Measurements from ENCODE around the gene RRP9. TPM values are rescaled to one million over a fixed set of nuclear protein-coding genes. Genes with fewer than 3 reads are reported as not detected.

RRP9 gene
- total RNA-seq, 1 experiment from 2014 or later: 71.3 TPM

- intact Hi-C loops (cut with micrococcal nuclease): no loop called here
- peak within 1 kb of the TSS; percentile 81 for H3K9ac ChIP-seq (ENCODE audit: low read length)
- no TSS peak for BruUV-seq (replicated peaks)
- H4K20me1 ChIP-seq (ENCODE audit: insufficient read depth): 0 out of 2 replicates have a peak, but pooled peaks cover 4% of the 10 kb centered on the region
- H3K27ac ChIP-seq (ENCODE audit: low read depth, low read length): peak within 1 kb of the TSS; percentile 82
- peaks cover 34% of the 10 kb centered on the region for H3K79me2 ChIP-seq (ENCODE audit: insufficient read depth, low read length)
- no peak within 1 kb of the TSS for H2AFZ ChIP-seq (ENCODE audit: low read depth, low read length, poor library complexity, severe bottlenecking)
- ATAC-seq: peak; percentile 74
- no peak for DNase-seq (ENCODE audit: low read depth, low spot score)
- ChIA-PET RAD21 (ENCODE audit: low non-redundant PET in 1 of 2, low total read pairs in 2 of 2, uncharacterized antibody in 2 of 2, unreplicated experiment in 2 of 2) (interaction anchor here in 1 of 2 experiments (0.7 kb wide), 1 partner anchor 27 kb away, joined by 6 read pairs; no protein-coding TSS in a partner anchor), POLR2A (interaction anchor here (1.2 kb wide), 1 partner anchor 24 kb away, joined by 4 read pairs; no protein-coding TSS in a partner anchor), CTCF (interaction anchor here (1.5 to 1.7 kb wide), 2 partner anchors 14 to 26 kb away, joined by 4 to 5 read pairs; partner anchors contain the start of genes PARP3 and RRP9)
- peaks cover 24 to 56% of the 10 kb centered on the region in 2 experiments for H3K4me1 ChIP-seq (ENCODE audit: control insufficient read depth in 1 of 2, insufficient read depth in 2 of 2, low read length in 2 of 2)
- peaks cover 5 to 18% of the 10 kb centered on the region in 2 experiments; a peak in 2 of 4 replicates for H3K36me3 ChIP-seq (ENCODE audit: control insufficient read depth in 1 of 2, insufficient read depth in 2 of 2, low read length in 2 of 2)
- peak within 1 kb of the TSS; percentile 67 to 71 for H3K4me3 ChIP-seq (replicated peaks in 1 of 2; ENCODE audit: low read depth in 1 of 2, low read length in 2 of 2)
- no peaks in the 10 kb centered on the region for H3K27me3 ChIP-seq (ENCODE audit: insufficient read depth, low read length)
- H3K9me3 ChIP-seq (ENCODE audit: control insufficient read depth in 1 of 2, insufficient read depth in 1 of 2, low read depth in 1 of 2, low read length in 2 of 2): no peaks in the 10 kb centered on the region
- TF ChIP-seq POLR2AphosphoS5 (IDR thresholded peaks at IDR 0.05; ENCODE audit: low read depth, low read length) (peak; percentile 59), EZH2phosphoT487 (IDR thresholded peaks at IDR 0.05; ENCODE audit: borderline replicate concordance) (no peak), EZH2 (IDR thresholded peaks at IDR 0.05) (no peak), SRF (IDR thresholded peaks at IDR 0.05; ENCODE audit: low read depth) (no peak), SIN3A (IDR thresholded peaks at IDR 0.05; ENCODE audit: low read depth) (no peak), CEBPB (IDR thresholded peaks at IDR 0.05; ENCODE audit: low read depth) (no peak), SP1 (IDR thresholded peaks at IDR 0.05; ENCODE audit: low read depth) (no peak), TCF7L2 (IDR thresholded peaks at IDR 0.05; ENCODE audit: borderline replicate concordance, extremely low read depth, insufficient read depth, insufficient read length) (peak; percentile 35), JUND (IDR thresholded peaks at IDR 0.05) (no peak), POLR2A (IDR thresholded peaks at IDR 0.05; ENCODE audit: borderline replicate concordance, extremely low read depth, insufficient read depth, insufficient read length) (peak; percentile 35), ELF1 (IDR thresholded peaks at IDR 0.05; ENCODE audit: borderline replicate concordance, low read depth) (no peak), REST (IDR thresholded peaks at IDR 0.05; ENCODE audit: low read depth) (no peak)
- H3K9me2 ChIP-seq (ENCODE audit: insufficient read depth): no peaks in the 10 kb centered on the region
- H3K4me2 ChIP-seq (ENCODE audit: low read length): peak within 1 kb of the TSS; percentile 99
Measured at GRCh38 chr3:51967384-51968169, 25.9 kb upstream of the RRP9 start, which contains the start of gene PCBP4. PCBP4 (minus strand) TSS chr3:51967454; CDS start chr3:51961240, 6,214 bp downstream.
